22Rv1 (cell line): ENCODE measurements around the gene LMTK3.

Source experiments
- H3K27ac ChIP-seq: fragments of 450-650 bp; 2 replicates; pipeline ENCODE4 v1.5.1; 2017
- CTCF ChIP-seq: fragments of 450-650 bp; IDR thresholded peaks from 2 replicates; pipeline ENCODE4 v1.5.1; 2017; ENCODE audit warnings: mild to moderate bottlenecking
- ZFX ChIP-seq: fragments of 450-650 bp; IDR thresholded peaks from 2 replicates; pipeline ENCODE4 v1.6.1; 2017; ENCODE audit warnings: antibody characterized with exemption, borderline replicate concordance

LMTK3 gene

GRCh38 chr19:48461982-48462655 lies 49.5 kb downstream of the LMTK3 start:
- TF ChIP-seq CTCF (no peak), ZFX (no peak)
- H3K27ac ChIP-seq = no peak overlapping the region

- TF ChIP-seq CTCF = no peak
- TF ChIP-seq ZFX = no peak
- no peak overlapping the region for H3K27ac ChIP-seq
These were observed 50.0 kb downstream of the LMTK3 start for GRCh38 chr19:48461651-48461981.

GRCh38 chr19:48458016-48458415 lies 53.6 kb downstream of the LMTK3 start:
- no peak overlapping the region for H3K27ac ChIP-seq
- TF ChIP-seq ZFX = no peak
- TF ChIP-seq CTCF = no peak

GRCh38 chr19:48456864-48457263 lies 54.8 kb downstream of the LMTK3 start:
- no peak overlapping the region for H3K27ac ChIP-seq
- TF ChIP-seq ZFX = no peak
- TF ChIP-seq CTCF = no peak

GRCh38 chr19:48455908-48456562 lies 55.6 kb downstream of the LMTK3 start:
- no peak overlapping the region for H3K27ac ChIP-seq
- TF ChIP-seq ZFX = no peak

GRCh38 chr19:48455171-48455907 lies 56.3 kb downstream of the LMTK3 start, which contains the start of gene KCNJ14:
Gene KCNJ14 (plus strand): TSS chr19:48455574. CDS start chr19:48461725, 6,151 bp downstream.
- no peak within 1 kb of the TSS for H3K27ac ChIP-seq
- TF ChIP-seq CTCF (no peak), ZFX (no peak)

GRCh38 chr19:48454150-48454730 lies 57.4 kb downstream of the LMTK3 start:
- H3K27ac ChIP-seq = no peak overlapping the region
- TF ChIP-seq ZFX = no peak
- no peak for TF ChIP-seq CTCF
